Posterior cingulate gyrus (tissue), 11 donors: ENCODE results near the gene GPX5.

Experiments
- DNase-seq, 10 donors: peaks; one replicate each; pipeline versions ENCODE4 v3.0.0 to v3.0.0-alpha.2; 2020 to 2021; ENCODE audit warnings: mixed read lengths in 3 of 10
- intact Hi-C: fragments of 100-400 bp; cut with DNase I; formaldehyde crosslinking; loops from one replicate; pipeline ENCODE4 v1.15.1; 2023

Gene GPX5

DNA sequence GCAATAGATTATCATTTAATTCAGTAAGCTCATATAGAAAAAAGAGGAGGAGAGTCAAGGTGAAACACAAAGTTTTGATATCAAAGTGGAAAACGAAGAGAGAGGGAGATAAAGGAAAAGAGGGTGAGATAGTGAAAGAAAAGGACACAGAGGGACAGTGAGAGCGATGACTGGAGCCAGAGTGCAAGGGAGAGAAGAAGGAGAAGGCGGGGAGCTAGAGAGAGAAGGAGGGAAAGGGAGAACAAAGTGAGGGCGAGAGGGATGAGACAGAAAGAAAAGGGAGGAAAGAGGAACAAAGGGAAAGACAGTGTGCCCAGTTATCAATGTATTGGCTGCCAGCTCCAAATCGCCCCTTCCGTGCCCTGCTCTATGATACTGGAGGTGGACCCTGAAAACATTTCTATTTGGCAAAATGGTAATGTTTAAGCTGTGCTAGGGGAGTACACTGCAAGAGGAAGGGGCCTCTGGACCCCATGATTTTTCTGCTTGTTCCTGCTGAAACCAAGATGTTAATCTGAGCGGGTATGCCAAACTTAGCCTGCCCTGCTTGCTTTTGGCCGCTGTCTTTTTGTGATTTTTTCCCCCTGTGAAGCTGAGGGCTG, 27.8 kb downstream of the GPX5 start:
- DNase-seq, result no peak
- intact Hi-C loops, result no loop called here

DNA sequence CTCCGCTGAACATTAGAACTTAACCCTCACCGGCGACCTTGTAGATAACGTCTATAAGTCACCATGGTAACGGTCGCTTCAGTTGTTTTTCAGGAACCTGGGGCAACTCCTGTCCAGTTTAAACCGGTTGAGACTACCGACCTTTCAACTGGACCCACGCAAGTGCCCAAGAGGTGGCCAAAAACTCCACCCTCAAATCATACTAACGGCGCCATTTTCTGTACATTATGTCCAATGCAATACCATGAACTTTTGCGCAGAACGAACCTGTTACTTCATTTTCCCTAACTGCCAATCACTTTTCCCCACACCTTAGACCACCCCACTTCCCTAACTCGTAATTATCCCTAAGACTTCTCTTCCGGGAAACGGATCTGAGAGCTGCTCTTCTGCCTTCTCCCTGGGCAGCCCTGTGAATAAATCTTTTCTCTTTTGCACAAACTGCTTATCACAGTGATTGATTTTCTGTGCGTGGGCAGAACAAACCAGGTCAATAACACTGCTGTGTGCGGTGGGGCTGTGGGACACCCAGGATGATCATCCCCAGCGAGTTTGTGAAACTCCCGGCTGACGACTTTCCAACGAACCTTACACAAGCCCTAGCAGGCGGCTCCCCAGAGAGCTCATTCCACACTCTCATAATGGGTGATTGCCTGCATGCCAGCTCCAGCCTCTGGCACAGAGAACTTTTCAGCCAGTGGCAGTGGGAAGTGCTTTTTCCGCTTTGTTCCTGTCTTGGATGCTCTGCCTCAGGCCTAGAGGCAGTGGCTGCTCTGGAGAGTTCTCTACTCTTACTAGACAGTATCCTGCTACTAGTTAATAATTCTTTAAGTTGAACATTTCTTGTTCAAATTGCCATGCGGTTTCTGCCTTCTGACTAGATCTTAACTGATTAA, 28.6 kb downstream of the GPX5 start:
- DNase-seq, result no peak

DNA sequence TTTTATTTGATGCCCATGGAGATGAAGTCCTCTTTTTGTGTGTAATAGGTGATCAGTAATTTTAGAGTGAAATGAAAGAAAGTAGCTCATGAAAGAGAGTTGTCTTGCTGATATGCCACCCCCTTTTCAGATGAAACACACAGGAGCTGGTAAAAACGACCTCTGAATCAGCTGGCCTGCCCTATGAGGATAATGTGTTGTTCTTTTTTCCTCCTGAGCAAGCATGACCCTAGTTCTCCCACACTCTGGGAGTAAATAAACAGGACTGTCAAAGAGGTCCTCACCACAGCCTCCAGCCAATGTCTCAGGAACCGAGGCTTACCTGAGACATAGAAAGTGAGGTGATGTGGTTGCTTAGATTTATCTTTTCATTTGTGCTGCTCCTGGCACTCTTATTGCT, 29.5 kb downstream of the GPX5 start:
- intact Hi-C loops, result no loop called here
- DNase-seq, result no peak

More for the DNA sequence above, 28.6 kb downstream of the GPX5 start:
- intact Hi-C loops, result no loop called here

DNA sequence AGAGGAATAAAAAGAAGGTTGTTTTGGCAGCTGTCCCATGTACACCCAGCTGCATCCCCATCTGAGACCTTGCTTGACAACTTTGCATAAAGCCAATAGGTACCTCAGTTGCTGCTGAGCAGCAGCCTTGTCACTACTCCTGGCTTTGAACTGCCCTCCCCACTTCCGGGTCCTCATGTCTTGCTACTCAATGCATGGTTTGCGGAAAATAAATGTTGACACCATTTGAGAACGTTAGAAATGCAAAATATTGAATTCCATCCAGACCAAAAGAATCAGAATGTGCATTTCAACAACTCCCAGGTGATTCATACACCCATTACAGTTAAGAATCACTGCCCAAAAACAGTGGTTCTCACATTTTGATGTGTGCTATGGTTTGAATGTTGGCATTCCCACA, 32.9 kb downstream of the GPX5 start:
- DNase-seq, result no peak
- intact Hi-C loops, result no loop called here

DNA sequence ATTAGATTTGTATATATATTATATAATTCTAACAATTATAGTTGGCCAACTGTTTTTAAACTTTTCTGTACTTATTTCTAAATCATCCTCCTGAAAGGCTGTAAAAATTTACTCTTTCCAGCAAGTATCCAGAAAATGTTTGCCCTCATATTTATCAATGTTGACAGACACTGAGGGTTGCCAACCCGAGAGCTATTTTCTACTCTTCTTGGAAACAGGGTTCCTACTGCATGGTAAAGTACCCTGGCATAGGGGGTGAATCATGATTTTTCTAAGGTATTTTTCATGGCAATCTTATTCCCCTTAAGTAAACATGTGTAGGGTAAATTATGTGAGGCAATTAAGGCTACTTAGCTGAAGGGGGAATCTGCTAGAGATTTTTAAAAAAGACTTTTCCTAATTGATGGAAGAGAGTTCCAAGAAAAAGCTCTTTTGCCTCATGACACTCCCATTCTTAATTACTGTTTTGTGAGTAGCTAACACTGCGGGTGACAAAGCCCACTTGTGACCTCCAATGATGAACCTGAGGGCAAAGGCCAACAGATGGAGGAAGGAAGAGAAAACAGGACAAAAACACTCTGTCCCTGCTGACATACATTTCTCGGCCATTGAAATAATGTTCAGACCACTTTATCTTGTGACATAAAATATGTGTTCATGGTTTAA, 37.9 kb downstream of the GPX5 start:
- intact Hi-C loops, result no loop called here
- no peak for DNase-seq

DNA sequence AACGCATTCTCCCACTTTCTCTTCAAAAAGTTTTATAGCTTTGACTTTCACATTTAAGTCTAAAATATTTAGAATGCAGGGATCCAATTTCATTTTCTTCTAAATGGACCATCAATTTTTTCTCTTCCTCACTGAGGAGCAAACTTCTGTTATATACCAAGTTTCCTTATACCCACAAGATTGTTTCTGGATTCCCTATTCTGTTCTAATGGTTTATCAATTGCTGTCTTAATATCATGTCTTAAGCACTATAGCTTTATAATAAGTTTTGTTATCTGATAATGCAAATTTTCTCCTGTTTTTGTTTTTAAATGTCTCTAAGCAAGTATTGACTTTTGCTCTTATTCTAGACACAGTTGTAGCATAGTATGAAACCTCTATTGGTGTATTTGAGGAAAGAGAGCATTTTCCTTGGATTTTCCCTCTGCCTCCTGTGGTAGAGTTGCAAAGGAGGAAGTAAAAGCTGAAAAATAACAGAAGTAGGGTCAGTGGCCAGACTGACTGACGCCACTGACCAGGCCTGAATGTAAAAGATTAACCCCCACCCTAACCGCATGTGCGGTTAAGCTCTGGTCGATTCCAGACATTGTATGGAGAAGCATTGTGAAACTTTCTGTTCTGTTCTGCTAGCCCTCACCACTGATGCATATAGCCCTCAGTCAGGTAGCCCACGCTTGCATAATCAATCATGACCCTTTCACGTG, 40.3 kb downstream of the GPX5 start:
- DNase-seq, result no peak
- intact Hi-C loops, result no loop called here

DNA sequence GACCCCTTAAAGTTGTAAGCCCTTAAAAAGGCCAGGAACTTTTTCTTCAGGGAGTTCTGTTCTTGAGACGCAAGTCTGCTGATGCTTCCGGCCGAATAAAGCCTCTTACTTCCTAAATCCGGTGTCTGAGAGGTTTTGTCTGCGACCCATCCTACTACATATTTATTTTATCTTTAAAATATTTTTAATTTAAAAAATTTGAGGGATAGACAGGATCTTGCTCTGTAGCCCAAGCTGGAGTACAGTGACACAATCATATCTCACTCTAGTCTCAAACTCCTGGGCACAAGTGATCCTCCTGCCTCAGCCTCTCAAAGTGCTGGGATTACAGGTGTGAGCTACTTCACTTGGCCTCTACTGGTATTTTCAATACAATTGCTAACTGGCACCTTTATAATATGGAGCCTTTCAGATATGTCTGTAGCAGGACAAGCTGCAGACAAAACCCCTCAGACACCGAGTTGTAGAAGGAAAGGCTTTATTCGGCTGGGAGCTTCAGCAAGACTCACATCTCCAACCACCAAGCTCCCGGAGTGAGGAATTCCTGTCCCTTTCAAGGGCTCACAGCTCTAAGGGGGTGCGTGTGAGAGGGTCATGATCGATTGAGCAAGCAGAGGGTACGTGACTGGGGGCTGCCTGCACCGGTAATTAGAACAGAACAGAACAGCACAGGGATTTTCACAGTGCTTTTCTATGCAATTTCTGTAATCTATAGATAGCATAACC, 41.0 kb downstream of the GPX5 start:
- intact Hi-C loops, result no loop called here
- DNase-seq, result no peak

DNA sequence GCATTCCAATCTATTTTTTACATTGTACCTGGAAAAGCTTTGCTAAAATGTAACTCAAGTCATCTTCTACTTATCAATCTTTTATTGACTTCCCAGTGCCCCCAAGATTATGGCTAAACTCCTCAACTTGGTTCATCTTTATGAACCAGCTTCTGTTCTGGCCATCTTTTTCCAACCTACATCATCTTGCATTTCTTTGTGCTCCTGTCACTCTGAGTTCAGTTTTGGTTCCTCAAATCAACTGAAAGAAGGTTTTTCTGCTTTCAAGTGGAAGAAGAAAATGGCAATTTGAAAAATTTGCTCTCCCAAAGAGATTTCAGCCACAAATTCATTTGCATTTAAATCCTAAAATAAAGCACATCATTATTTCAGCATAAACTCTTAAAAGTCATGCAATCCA, 41.8 kb downstream of the GPX5 start:
- intact Hi-C loops, result no loop called here

DNA sequence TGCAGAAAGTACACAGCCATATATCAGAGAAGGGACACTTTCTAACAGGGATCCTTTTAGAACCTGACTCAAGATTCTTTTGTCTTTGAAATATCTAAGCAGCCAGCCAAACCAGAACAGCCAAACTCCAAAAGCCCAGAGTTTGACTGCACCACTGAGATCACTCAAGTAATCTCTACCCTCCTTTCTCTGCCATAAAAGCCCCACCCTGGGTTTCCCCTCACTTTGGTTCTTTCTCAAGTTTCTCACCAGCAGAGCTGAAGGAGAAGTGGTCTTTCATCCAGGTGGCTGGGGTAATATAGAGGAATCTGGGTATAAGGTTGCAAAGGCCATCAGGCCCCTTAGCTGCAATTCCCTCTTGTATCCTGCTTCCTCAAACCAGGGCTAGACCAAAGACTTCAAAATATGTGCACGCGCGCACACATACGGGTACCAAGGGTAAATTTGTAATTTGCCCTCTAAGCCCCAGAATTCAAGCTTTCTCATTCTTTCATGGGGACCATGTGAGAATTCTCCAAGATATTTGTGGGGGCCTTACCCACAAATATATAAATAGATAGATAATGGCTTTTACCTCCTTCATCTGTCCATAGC, 42.9 kb downstream of the GPX5 start:
- DNase-seq, result no peak
- intact Hi-C loops, result no loop called here

More for the DNA sequence above, 41.8 kb downstream of the GPX5 start:
- DNase-seq, result no peak

DNA sequence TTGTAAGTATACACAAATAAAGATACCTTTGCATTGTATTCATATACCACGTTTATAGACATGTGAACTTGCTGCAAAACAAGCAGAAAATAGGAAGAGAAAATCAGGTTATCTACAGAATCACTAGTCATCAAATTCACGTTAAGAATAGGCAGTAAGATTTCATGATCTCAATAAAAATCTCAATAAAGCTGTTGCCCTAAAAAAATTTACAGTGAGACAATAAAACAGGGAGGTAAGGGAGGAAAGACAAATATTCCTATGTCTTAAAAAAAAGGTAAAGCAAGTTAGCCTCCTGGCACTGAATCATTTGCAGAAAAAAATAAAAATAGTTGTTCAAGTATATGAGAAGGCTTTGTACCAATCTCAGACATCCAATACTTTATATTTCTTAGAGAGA, 44.1 kb downstream of the GPX5 start:
- intact Hi-C loops, result no loop called here
- no peak for DNase-seq

DNA sequence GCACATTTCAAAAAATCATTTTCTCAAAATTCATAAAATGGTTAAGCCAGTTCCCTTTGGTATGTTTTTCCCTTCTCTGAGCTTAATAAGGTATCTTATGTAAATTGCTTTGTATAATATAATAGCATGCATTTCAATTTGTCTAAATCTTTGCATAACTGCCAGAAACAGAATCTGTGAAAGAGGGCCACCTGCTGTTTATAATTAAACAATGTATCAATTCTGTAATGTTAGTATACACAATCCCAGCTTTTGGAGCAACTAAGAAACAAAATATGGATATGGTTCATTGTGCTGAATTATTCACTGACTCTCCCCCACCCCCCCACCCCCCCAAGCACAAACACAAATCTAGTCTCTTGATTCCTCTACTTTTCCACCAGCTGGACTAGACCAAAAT, 54.8 kb downstream of the GPX5 start:
- intact Hi-C loops, result no loop called here
- no peak for DNase-seq

DNA sequence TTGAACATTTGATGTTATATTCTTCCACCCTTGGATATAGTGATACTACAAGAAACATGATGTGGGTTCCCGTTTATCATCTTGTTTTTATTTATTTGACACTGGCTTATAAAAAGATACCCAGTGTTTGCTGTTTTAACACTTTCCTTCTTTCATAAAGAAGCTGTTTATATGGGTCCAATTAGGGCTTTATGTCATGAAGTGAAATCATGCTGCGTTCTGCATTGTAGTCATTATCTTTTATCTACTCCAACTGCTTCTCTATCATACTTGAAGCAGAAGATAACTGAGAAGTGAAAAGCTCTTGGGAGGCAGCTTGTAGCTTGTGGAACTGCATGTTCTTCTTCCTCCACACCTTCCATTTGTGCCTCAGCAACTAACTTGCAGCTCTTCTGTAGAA, 57.8 kb downstream of the GPX5 start:
- intact Hi-C loops, result no loop called here
- no peak for DNase-seq
